Hepatocyte (in vitro differentiated cells): ENCODE measurements around the gene GREM2. TPM values are rescaled to one million over a fixed set of nuclear protein-coding genes. Genes with fewer than 3 reads are reported as not detected.

ENCODE experiments used
- DNase-seq: peaks from one replicate; pipeline ENCODE4 v3.0.0-alpha.2; 2016; ENCODE audit warnings: low spot score
- H2AFZ ChIP-seq: fragments of 200-600 bp; sonication (generic); 2 replicates; pipeline ENCODE4 v1.6.0; 2016; ENCODE audit warnings: antibody characterized with exemption, mild to moderate bottlenecking
- H3K27ac ChIP-seq: fragments of 200-600 bp; sonication (generic); 2 replicates; pipeline ENCODE4 v1.5.1; 2016; ENCODE audit warnings: mild to moderate bottlenecking
- H3K27me3 ChIP-seq: fragments of 200-600 bp; sonication (generic); 2 replicates; pipeline ENCODE4 v1.6.1; 2016
- H3K36me3 ChIP-seq: fragments of 200-600 bp; sonication (generic); replicated peaks from 2 replicates; pipeline ENCODE4 v1.5.1; 2016; ENCODE audit warnings: low read depth; ENCODE audit not compliant: insufficient read depth
- H3K4me1 ChIP-seq: fragments of 200-600 bp; sonication (generic); 2 replicates; pipeline ENCODE4 v1.5.1; 2016; ENCODE audit warnings: mild to moderate bottlenecking, moderate library complexity; ENCODE audit not compliant: insufficient read depth
- H3K4me2 ChIP-seq: fragments of 200-600 bp; sonication (generic); 2 replicates; pipeline ENCODE4 v1.6.0; 2016
- H3K4me3 ChIP-seq: fragments of 200-600 bp; sonication (generic); 2 replicates; pipeline ENCODE4 v1.5.1; 2016; ENCODE audit warnings: mild to moderate bottlenecking
- H3K79me2 ChIP-seq: fragments of 200-600 bp; sonication (generic); 2 replicates; pipeline ENCODE4 v1.6.0; 2017; ENCODE audit warnings: mild to moderate bottlenecking
- H3K9me2 ChIP-seq: fragments of 200-600 bp; sonication (generic); replicated peaks from 2 replicates; pipeline ENCODE4 v1.6.0; 2017; ENCODE audit warnings: mild to moderate bottlenecking; ENCODE audit not compliant: insufficient read depth
- H3K9me3 ChIP-seq: fragments of 200-600 bp; sonication (generic); 2 replicates; pipeline ENCODE4 v1.5.1; 2016; ENCODE audit warnings: low read depth, mild to moderate bottlenecking
- H4K20me1 ChIP-seq: fragments of 200-600 bp; sonication (generic); 2 replicates; pipeline ENCODE4 v1.6.0; 2016; ENCODE audit warnings: mild to moderate bottlenecking; ENCODE audit not compliant: insufficient read depth, poor library complexity, severe bottlenecking
- CTCF ChIP-seq: fragments of 200-600 bp; sonication (generic); IDR thresholded peaks from 2 replicates; pipeline ENCODE4 v1.5.1; 2016; ENCODE audit warnings: antibody characterized with exemption, mild to moderate bottlenecking; ENCODE audit not compliant: poor library complexity
- EZH2 ChIP-seq: fragments of 200-600 bp; sonication (generic); IDR thresholded peaks from 2 replicates; pipeline ENCODE4 v1.6.1; 2016; ENCODE audit warnings: antibody characterized with exemption, mild to moderate bottlenecking, borderline replicate concordance
- EZH2phosphoT487 ChIP-seq: fragments of 200-600 bp; sonication (generic); IDR thresholded peaks from one replicate; pipeline ENCODE4 v1.6.1; 2018; ENCODE audit warnings: antibody characterized with exemption, mild to moderate bottlenecking, low read depth, moderate library complexity; ENCODE audit not compliant: unreplicated experiment, severe bottlenecking
- WGBS: methylation state at CpG from one replicate; pipeline ENCODE4 v1.1.6; 2016; ENCODE audit warnings: low lambda C conversion rate; ENCODE audit errors: missing lambda C conversion rate; 5-methylcytosine and 5-hydroxymethylcytosine counted together
- polyA plus RNA-seq: library from polyadenylated mRNA; unstranded; fragments of >200 nt; fragmentation: Nextera tagmentation; extraction: Ambion mirVana; gene quantifications from 2 replicates; pipeline ENCODE4 v1.2.1, GENCODE V29; 2016
- total RNA-seq: library from RNA; depleted of rRNA; stranded (reverse); fragments of >200 nt; gene quantifications from 2 replicates; pipeline ENCODE4 v1.2.3, GENCODE V29; 2014

Gene GREM2
- total and polyA plus RNA-seq, 2 experiments from 2014 or later: 3.3 to 5.6 TPM

DNA sequence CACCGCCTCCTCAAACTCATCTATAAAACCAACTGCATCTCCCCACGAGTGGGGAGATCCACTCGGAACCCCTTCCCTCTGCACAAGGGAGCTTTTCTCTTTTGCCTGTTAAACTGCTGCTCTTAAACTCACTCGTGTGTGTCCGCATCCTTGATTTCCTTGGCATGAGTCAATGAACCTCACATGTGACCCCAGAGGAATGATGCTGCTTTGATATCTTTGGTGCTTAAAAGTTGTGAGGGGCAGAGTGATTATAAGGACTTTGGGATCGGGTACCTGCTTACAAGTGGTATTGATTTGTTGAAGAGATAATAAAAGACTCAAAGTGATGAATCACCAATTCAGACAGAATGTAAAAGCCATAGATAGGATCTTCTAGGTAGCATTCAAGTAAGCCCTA, 125.3 kb downstream of the GREM2 start:
- Histone ChIP-seq H3K79me2 (no peaks in the 10 kb centered on the region), H3K36me3 (no peaks in the 10 kb centered on the region), H3K4me2 (no peak overlapping the region), H3K27ac (no peak overlapping the region), H3K4me3 (no peak overlapping the region), H3K4me1 (no peaks in the 10 kb centered on the region), H3K9me2 (no peaks in the 10 kb centered on the region), H3K27me3 (no peaks in the 10 kb centered on the region), H2AFZ (no peak overlapping the region), H3K9me3 (no peaks in the 10 kb centered on the region), H4K20me1 (no peaks in the 10 kb centered on the region)
- TF ChIP-seq EZH2phosphoT487 (no peak), CTCF (no peak), EZH2 (no peak)
- DNase-seq: no peak
- 74% methylated on average over 6 of the region's 6 CpGs for WGBS

GRCh38 chr1:240484804-240485443, 127.0 kb downstream of the GREM2 start:
- TF ChIP-seq CTCF: no peak
- TF ChIP-seq EZH2phosphoT487: no peak
- no peak for TF ChIP-seq EZH2
- H3K4me2 ChIP-seq: no peak overlapping the region
- WGBS: 81% methylated on average over 6 of the region's 6 CpGs
- no peaks in the 10 kb centered on the region for H3K4me1 ChIP-seq
- no peak overlapping the region for H3K4me3 ChIP-seq
- H3K9me2 ChIP-seq: no peaks in the 10 kb centered on the region
- H3K27me3 ChIP-seq: no peaks in the 10 kb centered on the region
- no peak for DNase-seq
- no peaks in the 10 kb centered on the region for H3K79me2 ChIP-seq
- H3K36me3 ChIP-seq: no peaks in the 10 kb centered on the region
- no peak overlapping the region for H3K27ac ChIP-seq
- H3K9me3 ChIP-seq: no peaks in the 10 kb centered on the region
- no peaks in the 10 kb centered on the region for H4K20me1 ChIP-seq
- H2AFZ ChIP-seq: no peak overlapping the region

DNA sequence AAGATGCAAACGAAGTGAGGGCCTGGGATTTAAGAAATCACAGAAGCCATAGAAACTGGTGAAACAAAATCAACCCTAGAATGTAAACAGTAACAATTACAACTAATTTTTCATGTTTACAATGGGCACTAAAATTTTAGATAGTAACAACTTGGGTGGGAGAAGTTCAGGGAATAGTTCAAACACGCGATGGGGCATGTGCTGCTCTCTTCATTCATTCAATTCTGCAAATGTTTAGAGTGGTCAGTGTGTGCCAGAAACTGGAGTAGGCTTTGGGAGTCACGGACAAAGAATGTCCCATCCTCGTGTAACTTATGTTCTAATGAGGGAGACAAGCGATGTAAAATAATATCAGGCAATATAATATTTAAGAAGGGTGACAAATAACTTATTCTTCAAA, 133.4 kb downstream of the GREM2 start:
- Histone ChIP-seq H4K20me1 (no peaks in the 10 kb centered on the region), H3K9me2 (no peaks in the 10 kb centered on the region), H2AFZ (no peak overlapping the region), H3K9me3 (no peaks in the 10 kb centered on the region), H3K36me3 (no peaks in the 10 kb centered on the region), H3K4me3 (no peak overlapping the region), H3K27ac (no peak overlapping the region), H3K79me2 (no peaks in the 10 kb centered on the region), H3K27me3 (no peaks in the 10 kb centered on the region), H3K4me1 (peaks cover 4% of the 10 kb centered on the region), H3K4me2 (no peak overlapping the region)
- no peak for DNase-seq
- TF ChIP-seq CTCF: no peak
- no peak for TF ChIP-seq EZH2
- TF ChIP-seq EZH2phosphoT487: no peak
- WGBS: 88% methylated on average over 6 of the region's 6 CpGs
